Measurements from ENCODE around the gene ZNF608. TPM values are rescaled to one million over a fixed set of nuclear protein-coding genes. Genes with fewer than 3 reads are reported as not detected.

ZNF608 gene
- total RNA-seq, 4 donors from 2014 or later: 16.3 to 34.8 (median 23.7) TPM

GRCh38 chr5:124697933-124698591, 48.4 kb downstream of the ZNF608 start:
- TF ChIP-seq CTCF (IDR thresholded peaks at IDR 0.05) (no peak), POLR2A (IDR thresholded peaks at IDR 0.05) (no peak), EP300 (IDR thresholded peaks at IDR 0.05) (no peak)
- H3K4me1 ChIP-seq: peaks cover 0 to 50% (median 5%) of the 10 kb centered on the region in 4 donors
- WGBS, 2 donors: 28 to 32% methylated on average over 4 of the region's 4 CpGs

GRCh38 chr5:124697501-124697900, 48.9 kb downstream of the ZNF608 start:
- H3K4me1 ChIP-seq: peaks cover 0 to 50% (median 7%) of the 10 kb centered on the region in 4 donors
- H3K9me3 ChIP-seq: no peaks in the 10 kb centered on the region
- H3K4me3 ChIP-seq: no peak overlapping the region
- 38 to 48% methylated on average over 1 of the region's 1 CpG for WGBS, 2 donors
- no peak for TF ChIP-seq CTCF (IDR thresholded peaks at IDR 0.05)
- TF ChIP-seq POLR2A (IDR thresholded peaks at IDR 0.05): no peak
- TF ChIP-seq EP300 (IDR thresholded peaks at IDR 0.05): no peak
- no peaks in the 10 kb centered on the region for H3K36me3 ChIP-seq
- no peaks in the 10 kb centered on the region for H3K27me3 ChIP-seq
- no peak for DNase-seq (ENCODE audit: low spot score in 2 of 2)
- peak overlapping the region in 3 of 4 donors; percentile 40 to 78 (median 77) for H3K27ac ChIP-seq

More at GRCh38 chr5:124697933-124698591, 48.4 kb downstream of the ZNF608 start:
- no peaks in the 10 kb centered on the region for H3K27me3 ChIP-seq
- no peaks in the 10 kb centered on the region for H3K36me3 ChIP-seq
- no peak for DNase-seq (ENCODE audit: low spot score in 2 of 2)
- H3K27ac ChIP-seq: peak overlapping the region in 3 of 4 donors; percentile 40 to 78 (median 77)
- no peaks in the 10 kb centered on the region for H3K9me3 ChIP-seq
- H3K4me3 ChIP-seq: no peak overlapping the region

- 92 to 93% methylated on average over 7 of the region's 7 CpGs for WGBS, 2 donors
- Histone ChIP-seq H3K4me1 (peaks cover 0 to 50% (median 9%) of the 10 kb centered on the region in 4 donors), H3K36me3 (no peaks in the 10 kb centered on the region), H3K27ac (peak overlapping the region in 2 of 4 donors; percentile 77 to 78), H3K9me3 (no peaks in the 10 kb centered on the region), H3K4me3 (no peak overlapping the region), H3K27me3 (no peaks in the 10 kb centered on the region)
- no peak for DNase-seq (ENCODE audit: low spot score in 2 of 2)
- TF ChIP-seq CTCF (IDR thresholded peaks at IDR 0.05) (no peak), EP300 (IDR thresholded peaks at IDR 0.05) (no peak), POLR2A (IDR thresholded peaks at IDR 0.05) (no peak)
These were observed 49.5 kb downstream of the ZNF608 start for GRCh38 chr5:124696898-124697297.

Data from tibial nerve (tissue), 4 donors.